ENCODE data around the gene CRYBA2.

- TF ChIP-seq, protein P1, sequence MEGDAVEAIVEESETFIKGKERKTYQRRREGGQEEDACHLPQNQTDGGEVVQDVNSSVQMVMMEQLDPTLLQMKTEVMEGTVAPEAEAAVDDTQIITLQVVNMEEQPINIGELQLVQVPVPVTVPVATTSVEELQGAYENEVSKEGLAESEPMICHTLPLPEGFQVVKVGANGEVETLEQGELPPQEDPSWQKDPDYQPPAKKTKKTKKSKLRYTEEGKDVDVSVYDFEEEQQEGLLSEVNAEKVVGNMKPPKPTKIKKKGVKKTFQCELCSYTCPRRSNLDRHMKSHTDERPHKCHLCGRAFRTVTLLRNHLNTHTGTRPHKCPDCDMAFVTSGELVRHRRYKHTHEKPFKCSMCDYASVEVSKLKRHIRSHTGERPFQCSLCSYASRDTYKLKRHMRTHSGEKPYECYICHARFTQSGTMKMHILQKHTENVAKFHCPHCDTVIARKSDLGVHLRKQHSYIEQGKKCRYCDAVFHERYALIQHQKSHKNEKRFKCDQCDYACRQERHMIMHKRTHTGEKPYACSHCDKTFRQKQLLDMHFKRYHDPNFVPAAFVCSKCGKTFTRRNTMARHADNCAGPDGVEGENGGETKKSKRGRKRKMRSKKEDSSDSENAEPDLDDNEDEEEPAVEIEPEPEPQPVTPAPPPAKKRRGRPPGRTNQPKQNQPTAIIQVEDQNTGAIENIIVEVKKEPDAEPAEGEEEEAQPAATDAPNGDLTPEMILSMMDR (IDR thresholded peaks at IDR 0.05 in 8 of 11, conservative IDR thresholded peaks at IDR 0.05 in 3 of 11): no peak
- TF ChIP-seq POLR2A (IDR thresholded peaks at IDR 0.05) (no peak), POLR2AphosphoS5 (IDR thresholded peaks at IDR 0.05) (no peak)
These were observed 37.2 kb downstream of the CRYBA2 start for GRCh38 chr2:218956039-218956438.
